Heart left ventricle (tissue), 13 donors: Measurements from ENCODE around the gene SECTM1.

Experiments used
- CTCF ChIP-seq, 12 donors: fragments of 200-600 bp; sonication (generic) in 4 of 12; IDR thresholded peaks; one replicate each; pipeline versions ENCODE4 v1.5.0 to v1.8.0; 2018 to 2022; ENCODE audit warnings: antibody characterized with exemption in 12 of 12, mild to moderate bottlenecking in 5 of 12
- POLR2A ChIP-seq, 2 donors: fragments of 450-650 bp; IDR thresholded peaks; one replicate each; pipeline ENCODE4 v1.6.1; 2017; ENCODE audit warnings: antibody characterized with exemption in 2 of 2, mild to moderate bottlenecking in 2 of 2, moderate library complexity in 2 of 2
- donor health status: ischemic (EF 13 %, LVEDD 7.1; RV severe dilation, severe dysfunction).
- donor health status: DM: no; HTN: yes; CAD: no.
- donor health status: DM: no; HTN: no; CAD: no.
- donor health status: ischemic (EF 25% LVEDD 6.9; RV normal size, moderate dysfunction).
- donor health status: ischemic (EF 25% LVEDD 5.7; RV mildly dilated, moderate dysfunction).
- donor health status: ischemic (EF 35%, LVEDD 5.7; RV mildly dilated, moderate dysfunction).
- donor health status: nonischemic (EF 11% LVEDD 7.7; RV severe dilation, severe dysfunction).
- donor health status: DM: yes; HTN: yes; CAD: no.
- donor health status: PGD.
- donor health status: ischemic (EF 29% LVEDD 5.4; RV normal size, mild dysfunction).
- donor health status: nonischemic (EF 23%, LVEDD 6.1; RV moderate dilation, normal function).

DNA sequence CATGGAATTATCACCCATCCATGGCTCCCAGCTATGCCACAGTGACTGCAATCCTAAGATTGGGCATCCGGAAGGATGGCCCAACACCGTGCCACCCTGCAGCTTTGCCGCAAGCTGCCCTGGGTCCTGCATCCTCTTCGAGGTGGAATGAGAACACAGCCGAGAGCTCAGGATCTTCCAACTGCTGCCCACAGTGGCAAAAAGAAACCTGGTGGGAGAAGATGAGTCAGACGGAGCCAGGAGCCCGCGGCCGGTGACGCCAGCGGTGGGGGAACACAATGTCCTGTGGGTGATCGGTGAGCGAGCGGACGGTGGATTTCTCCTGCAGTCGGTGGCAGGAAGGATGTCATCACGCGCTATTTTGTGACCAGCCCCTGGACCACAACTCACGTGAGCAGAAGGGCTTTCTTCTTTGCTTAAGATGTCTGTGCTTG lies 36.3 kb downstream of the SECTM1 start:
- TF ChIP-seq POLR2A (IDR thresholded peaks at IDR 0.05) (no peak), CTCF (IDR thresholded peaks at IDR 0.05) (no peak)
